MCF 10A (cell line): ENCODE results near the gene SLC49A4. TPM values are rescaled to one million over a fixed set of nuclear protein-coding genes. Genes with fewer than 3 reads are reported as not detected.

ENCODE experiments used
- BruUV-seq: library from RNA; stranded (reverse); fragments of 400-500 nt; replicated peaks from 2 replicates; lab custom pipeline; 2021; lab: Mats Ljungman, UMichigan
- CTCF ChIA-PET: fragments of 300-600 bp; sonication (Branson Sonifier 250); formaldehyde crosslinking; extraction: SDS; loops from one replicate; lab custom pipeline; 2021; ENCODE audit warnings: antibody characterized with exemption, inconsistent platforms; lab: Yijun Ruan, JAX
- POLR2A ChIA-PET: fragments of 300-600, 350-650 bp; sonication (Branson Sonifier 250); formaldehyde crosslinking; extraction: SDS; loops from one replicate; lab custom pipeline; 2020; ENCODE audit warnings: antibody characterized with exemption, inconsistent platforms; lab: Yijun Ruan, JAX
- DNase-seq: peaks from one replicate; pipeline ENCODE4 v3.0.0-alpha.2; 2018; ENCODE audit not compliant: unreplicated experiment
- H3K27ac Mint-ChIP-seq: one replicate; pipeline ENCODE4 v1.8.0; 2022; ENCODE audit warnings: mild to moderate bottlenecking, low read depth, mixed read lengths; ENCODE audit not compliant: unreplicated experiment
- H3K27me3 Mint-ChIP-seq: one replicate; pipeline ENCODE4 v1.8.0; 2022; ENCODE audit warnings: mixed read lengths; ENCODE audit not compliant: insufficient read depth, unreplicated experiment
- H3K36me3 Mint-ChIP-seq: one replicate; pipeline ENCODE4 v1.8.0; 2022; ENCODE audit warnings: mild to moderate bottlenecking, moderate library complexity, mixed read lengths; ENCODE audit not compliant: insufficient read depth, unreplicated experiment
- H3K4me1 Mint-ChIP-seq: one replicate; pipeline ENCODE4 v1.8.0; 2022; ENCODE audit warnings: mixed read lengths; ENCODE audit not compliant: insufficient read depth, unreplicated experiment
- H3K4me3 Mint-ChIP-seq: one replicate; pipeline ENCODE4 v1.8.0; 2022; ENCODE audit warnings: mild to moderate bottlenecking, moderate library complexity, mixed read lengths; ENCODE audit not compliant: unreplicated experiment
- H3K9me3 Mint-ChIP-seq: one replicate; pipeline ENCODE4 v1.8.0; 2022; ENCODE audit warnings: mixed read lengths; ENCODE audit not compliant: unreplicated experiment
- CTCF ChIP-seq: fragments of 200-600 bp; IDR thresholded peaks from one replicate; pipeline ENCODE4 v1.8.0; 2022; ENCODE audit warnings: antibody characterized with exemption, mild to moderate bottlenecking; ENCODE audit not compliant: unreplicated experiment
- intact Hi-C: fragments of 100-400 bp; cut with micrococcal nuclease; formaldehyde crosslinking; loops from 2 replicates; pipeline ENCODE4 v1.14.1; 2022
- total RNA-seq: library from RNA; stranded (reverse); gene quantifications from 2 replicates; pipeline ENCODE4 v1.2.3, GENCODE V29; 2022

Gene SLC49A4
- total RNA-seq, 1 experiment from 2014 or later = 11.4 TPM

GRCh38 chr3:122893754-122894668, 99.1 kb downstream of the SLC49A4 start:
- TF ChIP-seq CTCF = no peak
- peak; percentile 91 for DNase-seq
- no peaks in the 10 kb centered on the region for H3K9me3 Mint-ChIP-seq
- H3K27me3 Mint-ChIP-seq = no peaks in the 10 kb centered on the region
- peaks cover 8% of the 10 kb centered on the region for H3K36me3 Mint-ChIP-seq
- H3K4me3 Mint-ChIP-seq = peak overlapping the region; percentile 50
- POLR2A ChIA-PET = interaction anchor here (0.8 to 2.6 kb wide), 7 partner anchors 8 to 173 kb away, joined by 3 to 10 read pairs (median 4); partner anchors contain the start of genes HSPBAP1 and PDIA5
- no TSS peak for BruUV-seq
- intact Hi-C loops = loop anchor here (5.0 kb wide), 1 partner anchor 38 kb away; no protein-coding TSS in a partner anchor
- H3K4me1 Mint-ChIP-seq = peaks cover 48% of the 10 kb centered on the region
- peak overlapping the region; percentile 75 for H3K27ac Mint-ChIP-seq
- CTCF ChIA-PET = interaction anchor here (0.6 to 1.9 kb wide), 9 partner anchors 9 to 902 kb away, joined by 3 to 6 read pairs (median 4); partner anchors contain the start of gene SEMA5B

GRCh38 chr3:122898298-122898697, 103.4 kb downstream of the SLC49A4 start:
- peak; percentile 25 for DNase-seq
- BruUV-seq = no TSS peak
- H3K4me1 Mint-ChIP-seq = peaks cover 21% of the 10 kb centered on the region
- ChIA-PET CTCF (interaction anchor here (0.7 kb wide), 1 partner anchor 140 kb away, joined by 3 read pairs; no protein-coding TSS in a partner anchor), POLR2A (interaction anchor here (0.7 to 1.0 kb wide), 3 partner anchors 36 to 109 kb away, joined by 3 read pairs; no protein-coding TSS in a partner anchor)
- H3K4me3 Mint-ChIP-seq = no peak overlapping the region
- H3K36me3 Mint-ChIP-seq = no peaks in the 10 kb centered on the region
- no peaks in the 10 kb centered on the region for H3K9me3 Mint-ChIP-seq
- H3K27ac Mint-ChIP-seq = no peak overlapping the region
- TF ChIP-seq CTCF = no peak
- intact Hi-C loops = no loop called here
- no peaks in the 10 kb centered on the region for H3K27me3 Mint-ChIP-seq

- peak; percentile 45 for DNase-seq
- ChIA-PET CTCF (interaction anchor here (0.9 to 1.0 kb wide), 3 partner anchors 8 to 147 kb away, joined by 3 to 4 read pairs (median 3); no protein-coding TSS in a partner anchor), POLR2A (interaction anchor here (0.6 to 1.2 kb wide), 4 partner anchors 8 to 424 kb away, joined by 3 to 4 read pairs (median 3); no protein-coding TSS in a partner anchor)
- peaks cover 9% of the 10 kb centered on the region for H3K4me1 Mint-ChIP-seq
- H3K27me3 Mint-ChIP-seq = peaks cover 17% of the 10 kb centered on the region
- H3K36me3 Mint-ChIP-seq = no peaks in the 10 kb centered on the region
- intact Hi-C loops = no loop called here
- TF ChIP-seq CTCF = no peak
- no peak overlapping the region for H3K4me3 Mint-ChIP-seq
- peaks cover 16% of the 10 kb centered on the region for H3K9me3 Mint-ChIP-seq
- H3K27ac Mint-ChIP-seq = no peak overlapping the region
- BruUV-seq = no TSS peak
These were observed 107.5 kb downstream of the SLC49A4 start for GRCh38 chr3:122902326-122902725.

- Mint-ChIP-seq H3K27me3 (peaks cover 19% of the 10 kb centered on the region), H3K4me3 (no peak overlapping the region), H3K9me3 (peaks cover 16% of the 10 kb centered on the region), H3K36me3 (no peaks in the 10 kb centered on the region), H3K4me1 (peaks cover 9% of the 10 kb centered on the region), H3K27ac (no peak overlapping the region)
- no peak for DNase-seq
- intact Hi-C loops = no loop called here
- TF ChIP-seq CTCF = no peak
- CTCF ChIA-PET = interaction anchor here (0.6 to 1.0 kb wide), 4 partner anchors 9 to 125 kb away, joined by 3 read pairs; no protein-coding TSS in a partner anchor
- BruUV-seq = no TSS peak
- POLR2A ChIA-PET = no interaction called here
These were observed 108.3 kb downstream of the SLC49A4 start for GRCh38 chr3:122903171-122903570.
